Stomach (tissue), 9 donors: ENCODE data around the gene R3HDM1. TPM values are rescaled to one million over a fixed set of nuclear protein-coding genes. Genes with fewer than 3 reads are reported as not detected.

Experiments
- DNase-seq, 2 donors: peaks; one replicate each; pipeline versions ENCODE4 v3.0.0 to v3.0.0-alpha.2; 2013 to 2019
- H3K27ac ChIP-seq, 5 donors: fragments of 200-600 bp in 4 of 5; sonication (generic) in 4 of 5; one replicate each; pipeline ENCODE4 v1.5.1; 2013 to 2019; ENCODE audit warnings: mild to moderate bottlenecking in 1 of 5, moderate library complexity in 1 of 5
- H3K27me3 ChIP-seq, 3 donors: fragments of 200-600 bp; sonication (generic); one replicate each; pipeline ENCODE4 v1.5.1; 2017 to 2019; ENCODE audit warnings: mixed run types in 1 of 3
- H3K36me3 ChIP-seq, 4 donors: fragments of 200-600 bp; sonication (generic); 1 replicate in 3 of 4; 2 replicates in 1 of 4; pipeline ENCODE4 v1.5.1; 2016 to 2019
- H3K4me1 ChIP-seq, 4 donors: fragments of 200-600 bp; sonication (generic); one replicate each; pipeline ENCODE4 v1.5.1; 2016 to 2019
- H3K4me3 ChIP-seq, 4 donors: fragments of 200-600 bp; sonication (generic) in 3 of 4; one replicate each; pipeline ENCODE4 v1.5.1; 2016 to 2019; ENCODE audit warnings: mild to moderate bottlenecking in 1 of 4
- H3K9me3 ChIP-seq, 4 donors: fragments of 200-600 bp; sonication (generic); one replicate each; pipeline ENCODE4 v1.5.1; 2016 to 2019
- CTCF ChIP-seq, 7 experiments: fragments of 450-650 bp in 4 of 7; fragments of 200-600 bp in 3 of 7; sonication (generic) in 3 of 7; IDR thresholded peaks; one replicate each; pipeline ENCODE4 v1.5.1; 2016 to 2019; ENCODE audit warnings: antibody characterized with exemption in 7 of 7, control low read depth in 2 of 7, mild to moderate bottlenecking in 1 of 7
- EP300 ChIP-seq: sonication (generic); formaldehyde crosslinking; IDR thresholded peaks from one replicate; pipeline ENCODE4 v1.6.1; 2017; ENCODE audit warnings: antibody characterized with exemption
- POLR2A ChIP-seq, 4 donors: fragments of 450-650 bp; IDR thresholded peaks; one replicate each; pipeline ENCODE4 v1.6.1; 2016; ENCODE audit warnings: antibody characterized with exemption in 4 of 4, control low read depth in 2 of 4, mild to moderate bottlenecking in 1 of 4, moderate library complexity in 1 of 4
- POLR2AphosphoS5 ChIP-seq, 3 donors: sonication (generic); formaldehyde crosslinking; IDR thresholded peaks; one replicate each; pipeline ENCODE4 v1.6.1; 2016; ENCODE audit warnings: antibody characterized with exemption in 3 of 3
- WGBS, 5 donors: extraction: QIAGEN DNeasy Blood & Tissue Kit in 3 of 5; methylation state at CpG; one replicate each; pipeline versions ENCODE4 v1.1.5 to v1.1.7; 2013 to 2018; 5-methylcytosine and 5-hydroxymethylcytosine counted together
- intact Hi-C: fragments of 100-400 bp; cut with DNase I; formaldehyde crosslinking; loops from one replicate; pipeline ENCODE4 v1.15.1; 2023; ENCODE audit warnings: low total_unique reads
- polyA plus RNA-seq, 3 donors: library from polyadenylated mRNA; stranded (reverse); fragments of 200-250 nt; gene quantifications; one replicate each; pipeline ENCODE4 v1.2.3, GENCODE V29; 2013
- total RNA-seq, 5 donors: library from RNA; depleted of rRNA; stranded (reverse); fragments of >200 nt; gene quantifications; one replicate each; pipeline versions ENCODE4 v1.1.0 to v1.2.3, GENCODE V29; 2014 to 2016
- donor health status: healthy with polysubstance abuse.
- donor health status: Bipolar disorder and iron deficiency.
- donor health status: healthy.

Gene R3HDM1
- total and polyA plus RNA-seq, 8 donors, result 5.7 to 34.3 (median 12.8) TPM

GRCh38 chr2:135676031-135676430 is 144.7 kb downstream of the R3HDM1 start:
- Histone ChIP-seq H3K27ac (no peak overlapping the region), H3K36me3 (peaks cover 8 to 63% (median 59%) of the 10 kb centered on the region in 4 donors), H3K27me3 (no peaks in the 10 kb centered on the region), H3K4me1 (no peaks in the 10 kb centered on the region), H3K9me3 (no peaks in the 10 kb centered on the region), H3K4me3 (no peak overlapping the region)
- DNase-seq, result no peak
- intact Hi-C loops, result no loop called here
- TF ChIP-seq POLR2A (IDR thresholded peaks at IDR 0.05) (no peak), POLR2AphosphoS5 (IDR thresholded peaks at IDR 0.05) (no peak), CTCF (IDR thresholded peaks at IDR 0.05) (no peak), EP300 (no peak)
- 83 to 95% (median 94%) methylated on average over 3 of the region's 3 CpGs for WGBS, 5 donors

- peaks cover 14 to 69% (median 59%) of the 10 kb centered on the region in 4 donors for H3K36me3 ChIP-seq
- DNase-seq, result no peak
Observed at GRCh38 chr2:135679125-135679524, 147.8 kb downstream of the R3HDM1 start.

GRCh38 chr2:135685361-135685760 is 154.1 kb downstream of the R3HDM1 start:
- H3K4me3 ChIP-seq, result no peak overlapping the region
- TF ChIP-seq CTCF (IDR thresholded peaks at IDR 0.05) (no peak), POLR2A (IDR thresholded peaks at IDR 0.05) (no peak), EP300 (no peak), POLR2AphosphoS5 (IDR thresholded peaks at IDR 0.05) (no peak)

More at GRCh38 chr2:135679125-135679524, 147.8 kb downstream of the R3HDM1 start:
- no peak for TF ChIP-seq POLR2A (IDR thresholded peaks at IDR 0.05)
- no peak for TF ChIP-seq EP300
- WGBS, 5 donors, result 87 to 92% (median 91%) methylated on average over 2 of the region's 2 CpGs
- Histone ChIP-seq H3K9me3 (no peaks in the 10 kb centered on the region), H3K27me3 (no peaks in the 10 kb centered on the region), H3K27ac (no peak overlapping the region), H3K4me3 (no peak overlapping the region), H3K4me1 (no peaks in the 10 kb centered on the region)
- intact Hi-C loops, result no loop called here

GRCh38 chr2:135688978-135689377 is 157.7 kb downstream of the R3HDM1 start:
- intact Hi-C loops, result no loop called here
- no peak for DNase-seq
- H3K27me3 ChIP-seq, result no peaks in the 10 kb centered on the region
- H3K9me3 ChIP-seq, result no peaks in the 10 kb centered on the region
- H3K4me3 ChIP-seq, result no peak overlapping the region
- peaks cover 0 to 23% (median 12%) of the 10 kb centered on the region in 4 donors for H3K36me3 ChIP-seq
- no peak overlapping the region for H3K27ac ChIP-seq
- TF ChIP-seq POLR2AphosphoS5 (IDR thresholded peaks at IDR 0.05) (no peak), POLR2A (IDR thresholded peaks at IDR 0.05) (no peak), CTCF (IDR thresholded peaks at IDR 0.05) (no peak), EP300 (no peak)
- no peaks in the 10 kb centered on the region for H3K4me1 ChIP-seq

More at GRCh38 chr2:135685361-135685760, 154.1 kb downstream of the R3HDM1 start:
- Histone ChIP-seq H3K36me3 (peaks cover 6 to 43% (median 27%) of the 10 kb centered on the region in 4 donors), H3K4me1 (no peaks in the 10 kb centered on the region), H3K9me3 (no peaks in the 10 kb centered on the region), H3K27me3 (no peaks in the 10 kb centered on the region), H3K27ac (no peak overlapping the region)
- intact Hi-C loops, result no loop called here
- DNase-seq, result no peak
- WGBS, 5 donors, result 82 to 92% (median 89%) methylated on average over 1 of the region's 1 CpG

GRCh38 chr2:135689679-135690078 is 158.4 kb downstream of the R3HDM1 start:
- Histone ChIP-seq H3K4me1 (no peaks in the 10 kb centered on the region), H3K9me3 (no peaks in the 10 kb centered on the region), H3K4me3 (no peak overlapping the region), H3K27me3 (no peaks in the 10 kb centered on the region), H3K27ac (no peak overlapping the region), H3K36me3 (peaks cover 0 to 16% (median 8%) of the 10 kb centered on the region in 4 donors)
- DNase-seq, result no peak
- no peak for TF ChIP-seq POLR2A (IDR thresholded peaks at IDR 0.05)
- no peak for TF ChIP-seq POLR2AphosphoS5 (IDR thresholded peaks at IDR 0.05)
- TF ChIP-seq CTCF (IDR thresholded peaks at IDR 0.05), result no peak
- TF ChIP-seq EP300, result no peak
- intact Hi-C loops, result no loop called here
- WGBS, 5 donors, result 61 to 76% (median 70%) methylated on average over 3 of the region's 3 CpGs
